K562 (cell line): ENCODE data around the gene SLC45A3.

Experiments
- CTCF ChIP-seq, 3 experiments: IDR thresholded peaks in 2 of 3; conservative IDR thresholded peaks in 1 of 3; 2 replicates each; pipeline ENCODE4 v1.5.1; 2011 to 2012; ENCODE audit warnings: low read length in 3 of 3, mild to moderate bottlenecking in 3 of 3, control low read depth in 2 of 3, improper control_type of control experiment in 1 of 3, inconsistent platforms in 1 of 3, low read depth in 1 of 3, mixed read lengths in 1 of 3, moderate library complexity in 1 of 3; ENCODE audit not compliant: insufficient read depth in 2 of 3
- KAT8 ChIP-seq: fragments of 450-650 bp; IDR thresholded peaks from 2 replicates; pipeline ENCODE4 v1.6.1; 2016; ENCODE audit warnings: low read depth, mild to moderate bottlenecking
- TF ChIP-seq, protein P1 (sequence below): fragments of 250-450 bp; sonication (Bioruptor Pico); IDR thresholded peaks from 2 replicates; pipeline ENCODE4 v1.5.0; 2020; ENCODE audit warnings: mild to moderate bottlenecking

GRCh38 chr1:205661429-205662134 is 18.7 kb downstream of the SLC45A3 start:
- TF ChIP-seq CTCF (IDR thresholded peaks at IDR 0.05 in 2 of 3, conservative IDR thresholded peaks at IDR 0.05 in 1 of 3; ENCODE audit: insufficient read depth in 2 of 3, low read depth in 1 of 3, low read length in 3 of 3) (no peak), KAT8 (no peak)
- TF ChIP-seq, protein P1, sequence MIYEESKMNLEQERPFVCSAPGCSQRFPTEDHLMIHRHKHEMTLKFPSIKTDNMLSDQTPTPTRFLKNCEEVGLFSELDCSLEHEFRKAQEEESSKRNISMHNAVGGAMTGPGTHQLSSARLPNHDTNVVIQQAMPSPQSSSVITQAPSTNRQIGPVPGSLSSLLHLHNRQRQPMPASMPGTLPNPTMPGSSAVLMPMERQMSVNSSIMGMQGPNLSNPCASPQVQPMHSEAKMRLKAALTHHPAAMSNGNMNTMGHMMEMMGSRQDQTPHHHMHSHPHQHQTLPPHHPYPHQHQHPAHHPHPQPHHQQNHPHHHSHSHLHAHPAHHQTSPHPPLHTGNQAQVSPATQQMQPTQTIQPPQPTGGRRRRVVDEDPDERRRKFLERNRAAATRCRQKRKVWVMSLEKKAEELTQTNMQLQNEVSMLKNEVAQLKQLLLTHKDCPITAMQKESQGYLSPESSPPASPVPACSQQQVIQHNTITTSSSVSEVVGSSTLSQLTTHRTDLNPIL (CRISPR knock-in tag) = no peak
